Brain pericyte (primary cell): Measurements from ENCODE around the gene HMBS.
"Not testable (repeated sequence)": the region's sequence is repeated elsewhere in the genome, so short reads cannot be mapped to it uniquely, and the experiment has no call there.

Experiments used
- DNase-seq: peaks from one replicate; pipeline ENCODE4 v3.0.0-alpha.2; 2012; ENCODE audit warnings: low read depth, low spot score

HMBS gene

DNA sequence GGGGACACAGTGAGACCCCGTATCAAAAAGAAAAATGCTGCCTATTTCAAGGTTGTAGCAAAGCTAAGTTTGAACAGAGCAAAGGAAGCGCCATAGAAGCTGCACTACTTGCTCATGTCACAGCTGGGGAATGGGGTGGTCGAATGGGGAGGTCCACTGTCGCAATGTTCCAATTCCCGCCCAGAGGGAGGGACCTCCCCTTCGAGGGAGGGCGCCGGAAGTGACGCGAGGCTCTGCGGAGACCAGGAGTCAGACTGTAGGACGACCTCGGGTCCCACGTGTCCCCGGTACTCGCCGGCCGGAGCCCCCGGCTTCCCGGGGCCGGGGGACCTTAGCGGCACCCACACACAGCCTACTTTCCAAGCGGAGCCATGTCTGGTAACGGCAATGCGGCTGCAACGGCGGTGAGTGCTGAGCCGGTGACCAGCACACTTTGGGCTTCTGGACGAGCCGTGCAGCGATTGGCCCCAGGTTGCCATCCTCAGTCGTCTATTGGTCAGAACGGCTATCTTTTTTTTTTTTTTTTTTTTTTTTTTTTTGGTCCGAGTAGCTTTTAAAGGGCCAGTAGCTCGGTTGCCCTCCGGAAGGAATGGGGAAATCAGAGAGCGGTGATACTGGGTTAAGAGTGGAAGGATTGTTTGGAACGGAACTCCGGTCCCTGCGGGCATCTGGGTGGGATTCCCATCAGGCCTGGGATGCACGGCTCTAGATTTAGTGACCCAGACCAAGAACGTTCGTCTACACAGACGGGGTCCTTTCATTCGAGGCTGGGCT lies at the start of gene HMBS:
HMBS (plus strand) TSS at position 219 of the 774 bp plus-strand sequence; CDS start at position 372, 153 bp downstream.
- peak; percentile 77 for DNase-seq

DNA sequence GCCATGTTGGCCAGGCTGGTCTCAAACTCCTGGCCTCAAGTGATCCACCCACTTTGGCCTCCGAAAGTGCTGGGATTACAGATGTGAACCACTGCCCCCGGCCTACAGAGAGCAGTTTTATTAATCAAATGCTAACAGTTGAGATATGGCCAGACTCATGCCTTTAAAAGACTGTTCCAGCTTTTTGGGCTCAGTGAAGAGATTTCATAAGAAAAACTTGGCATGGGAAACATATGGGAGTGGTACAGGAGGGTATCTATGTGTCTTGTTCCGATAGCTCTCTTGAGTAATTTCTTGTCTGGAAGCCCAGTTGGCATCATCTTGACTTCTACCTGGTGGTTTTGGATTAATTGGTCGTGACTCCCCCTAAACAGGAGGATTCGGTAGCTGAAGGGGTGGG lies 45.8 kb upstream of the HMBS start:
- no peak for DNase-seq

GRCh38 chr11:119039471-119039870 lies 45.2 kb upstream of the HMBS start:
- DNase-seq, result not testable (repeated sequence)

GRCh38 chr11:119041821-119042514 lies 42.7 kb upstream of the HMBS start:
- DNase-seq, result no peak

DNA sequence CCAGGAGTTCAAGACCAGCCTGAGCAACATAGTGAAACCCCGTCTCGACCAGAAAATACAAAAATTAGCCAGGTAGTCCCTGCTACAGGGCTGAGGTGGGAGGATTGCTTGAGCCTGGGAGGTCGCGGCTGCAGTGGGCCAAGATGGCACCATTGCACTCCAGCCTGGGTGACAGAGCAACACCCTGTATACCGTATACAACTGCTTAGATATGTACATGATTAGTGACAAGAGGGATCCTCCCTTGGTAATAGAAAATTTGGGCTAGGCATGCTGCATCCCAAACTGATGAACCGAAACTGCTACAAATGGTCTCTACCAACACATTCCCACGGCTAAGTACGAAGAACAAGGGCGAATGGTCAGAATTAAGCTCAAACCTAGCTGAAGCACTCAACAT lies 41.8 kb upstream of the HMBS start:
- DNase-seq, result no peak

DNA sequence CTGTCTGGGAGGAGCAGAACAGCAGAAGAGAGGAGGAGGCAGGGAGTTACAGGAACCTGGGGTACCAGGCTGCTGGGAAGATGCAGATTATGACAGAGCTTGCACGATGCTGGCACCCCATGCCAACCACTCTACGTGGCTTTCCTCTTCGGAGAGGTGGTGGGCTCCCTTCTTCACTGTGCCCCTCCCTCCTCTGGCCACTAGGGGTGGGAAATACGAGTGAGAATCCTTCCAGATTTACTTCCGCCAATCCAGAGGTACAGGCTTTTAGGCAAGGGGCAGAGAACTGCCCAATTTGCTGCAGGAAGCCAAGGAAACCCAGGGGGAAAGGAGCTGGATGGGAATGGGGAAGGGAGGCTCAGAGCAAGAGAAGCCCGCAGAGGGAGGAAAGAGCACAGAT lies 40.0 kb upstream of the HMBS start:
- DNase-seq, result no peak

- no peak for DNase-seq
These were observed 38.2 kb upstream of the HMBS start for GRCh38 chr11:119046489-119046888.

DNA sequence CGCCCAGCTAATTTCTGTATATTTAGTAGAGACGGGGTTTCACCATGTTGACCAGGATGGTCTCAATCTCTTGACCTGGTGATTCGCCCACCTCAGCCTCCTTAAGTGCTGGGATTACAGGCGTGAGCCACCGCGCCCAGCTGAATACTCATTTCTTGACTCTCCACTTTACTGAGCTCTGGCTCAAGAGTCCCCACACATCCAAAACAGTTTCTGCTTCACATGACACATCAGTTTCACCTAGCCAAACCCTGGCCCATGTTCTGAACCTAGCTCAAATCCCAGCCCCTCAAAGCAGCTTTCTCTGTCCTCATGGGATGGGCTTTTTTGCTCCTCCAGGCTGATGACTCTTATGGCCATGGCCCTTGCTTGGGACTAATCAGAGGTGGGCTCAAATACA lies 37.5 kb upstream of the HMBS start:
- no peak for DNase-seq

- DNase-seq, result no peak
These were observed 36.0 kb upstream of the HMBS start for GRCh38 chr11:119048644-119049043.

DNA sequence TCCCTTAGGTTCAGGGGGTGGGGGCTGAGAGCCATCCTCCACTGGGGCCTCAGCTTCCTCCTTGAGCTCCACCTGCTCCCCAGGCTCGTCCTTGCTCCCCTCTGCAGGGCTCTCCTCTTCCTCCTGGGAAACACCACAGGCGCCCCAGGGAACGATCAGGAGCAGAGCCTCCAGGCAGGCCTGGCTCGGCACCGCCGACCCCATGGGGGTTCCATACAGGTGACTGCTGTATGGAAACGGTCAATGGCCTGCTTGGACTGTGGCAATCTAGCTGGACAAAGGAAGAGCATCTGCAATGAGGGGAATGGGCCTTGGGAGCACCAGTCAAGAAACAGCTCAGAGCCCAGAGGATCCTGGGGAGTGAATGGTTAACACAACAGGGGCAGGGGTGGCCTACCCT lies 35.6 kb upstream of the HMBS start:
- no peak for DNase-seq

DNA sequence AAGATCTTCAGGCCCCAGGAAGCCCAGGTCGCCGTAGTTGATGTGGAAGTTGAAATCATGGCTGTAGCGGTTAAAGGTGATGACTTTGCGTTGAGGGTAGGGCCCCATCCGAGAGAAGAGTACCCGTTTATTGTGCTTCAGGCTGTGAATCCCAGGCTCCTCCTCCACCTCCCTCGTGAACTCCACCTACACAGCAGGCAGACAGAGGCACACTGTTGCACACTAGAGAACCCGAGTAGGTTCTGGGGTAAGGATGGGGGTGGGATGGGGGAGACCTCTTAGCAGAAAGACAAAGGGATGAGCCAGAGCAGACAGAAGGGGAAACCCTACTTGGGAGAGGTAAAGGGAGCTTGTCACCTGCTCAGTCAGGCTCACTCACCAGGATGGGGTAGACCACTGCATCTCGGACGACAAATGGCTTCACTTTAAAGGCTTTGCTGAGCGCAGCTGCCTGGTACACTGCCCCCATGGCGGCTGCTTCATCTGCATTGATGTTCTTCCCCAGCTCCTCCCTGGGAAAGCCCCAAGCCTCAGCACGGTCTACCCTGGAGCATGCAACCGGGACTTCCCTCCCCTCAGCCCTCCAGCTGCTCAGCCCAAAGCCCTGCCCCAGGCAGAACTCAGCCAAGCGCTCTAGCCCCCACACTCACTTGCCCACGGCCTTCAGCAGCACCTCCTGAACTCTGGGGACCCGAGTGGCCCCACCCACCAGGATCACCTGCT lies 33.1 kb upstream of the HMBS start:
- DNase-seq, result no peak

DNA sequence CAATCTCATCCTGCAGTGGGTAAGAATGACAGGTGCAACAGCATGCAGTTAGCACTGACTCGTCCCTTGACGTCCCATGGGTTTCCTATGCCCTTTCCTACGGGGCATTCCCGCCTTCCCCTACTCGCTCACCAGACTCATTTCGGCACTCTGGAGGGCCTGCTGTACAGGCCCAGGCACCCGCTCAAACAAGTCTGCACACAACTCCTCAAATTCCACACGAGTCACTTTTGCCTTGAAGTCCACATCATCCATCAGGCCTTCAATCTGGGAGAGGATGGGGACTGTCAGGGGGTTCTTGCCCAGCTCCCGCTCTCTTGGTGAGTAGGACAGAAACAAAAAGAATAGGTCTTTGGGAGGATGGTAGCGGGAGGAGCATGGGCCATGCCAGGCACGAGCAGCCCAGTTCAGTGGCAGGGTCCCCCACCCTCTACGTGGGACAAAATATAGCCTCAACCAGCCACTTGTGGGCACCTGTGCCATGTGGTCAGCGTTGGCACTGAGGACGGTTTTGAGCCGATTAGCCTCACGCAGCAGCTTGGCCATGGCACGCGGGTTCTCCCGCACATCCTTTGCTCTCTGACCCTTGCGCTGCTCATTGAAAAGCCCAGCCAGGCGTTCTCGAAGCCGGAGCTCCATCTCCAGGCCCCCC lies 32.4 kb upstream of the HMBS start:
- no peak for DNase-seq

- no peak for DNase-seq
These were observed 30.3 kb upstream of the HMBS start for GRCh38 chr11:119054418-119054817.

DNA sequence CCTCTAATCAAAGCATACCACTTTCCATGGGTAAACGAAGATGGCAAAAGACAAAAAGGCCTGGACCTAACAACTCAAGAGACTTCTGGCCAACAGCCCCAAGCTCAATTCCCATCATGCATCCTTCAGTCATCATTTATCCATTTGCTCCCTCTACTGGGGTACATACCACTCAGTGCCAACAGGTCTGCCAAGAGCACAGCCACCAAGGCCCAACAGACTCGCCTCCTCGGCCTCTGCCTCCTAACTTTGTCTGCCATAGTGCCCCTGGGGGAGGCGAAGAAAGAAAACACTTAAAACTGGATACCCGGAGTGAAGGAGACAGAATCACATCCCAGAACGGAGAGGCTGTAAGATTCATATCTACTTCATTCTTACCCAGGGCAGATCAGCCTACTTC lies 28.8 kb upstream of the HMBS start:
- no peak for DNase-seq

DNA sequence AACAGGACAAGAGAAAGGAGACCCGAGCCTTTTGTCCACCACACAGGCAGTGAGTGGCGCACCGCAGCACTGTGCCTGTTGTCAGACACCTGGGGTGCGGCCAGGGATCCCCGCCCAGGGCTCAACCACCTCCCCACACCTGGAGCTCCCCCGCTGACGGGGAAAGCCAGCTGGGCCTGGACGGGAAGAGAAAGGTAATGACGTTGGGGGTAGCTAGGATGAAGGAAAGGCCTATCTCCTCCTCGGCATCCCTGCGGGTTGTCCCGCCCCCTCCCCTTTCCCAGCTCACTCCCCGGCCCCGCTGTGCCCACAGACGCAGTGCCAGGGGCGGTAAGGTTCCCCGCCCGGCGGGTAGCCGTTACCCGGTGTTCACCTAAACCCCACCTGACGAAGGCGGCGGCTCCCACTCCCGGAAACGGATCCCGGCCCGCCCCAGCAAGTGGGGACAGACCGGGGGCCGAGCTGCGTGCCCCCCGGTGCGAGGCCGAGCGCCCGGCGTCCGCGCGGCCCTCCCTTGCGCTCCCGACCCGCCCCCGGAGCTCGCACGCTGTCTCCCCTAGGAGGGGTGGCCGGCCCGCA lies 28.2 kb upstream of the HMBS start:
- DNase-seq, result no peak

DNA sequence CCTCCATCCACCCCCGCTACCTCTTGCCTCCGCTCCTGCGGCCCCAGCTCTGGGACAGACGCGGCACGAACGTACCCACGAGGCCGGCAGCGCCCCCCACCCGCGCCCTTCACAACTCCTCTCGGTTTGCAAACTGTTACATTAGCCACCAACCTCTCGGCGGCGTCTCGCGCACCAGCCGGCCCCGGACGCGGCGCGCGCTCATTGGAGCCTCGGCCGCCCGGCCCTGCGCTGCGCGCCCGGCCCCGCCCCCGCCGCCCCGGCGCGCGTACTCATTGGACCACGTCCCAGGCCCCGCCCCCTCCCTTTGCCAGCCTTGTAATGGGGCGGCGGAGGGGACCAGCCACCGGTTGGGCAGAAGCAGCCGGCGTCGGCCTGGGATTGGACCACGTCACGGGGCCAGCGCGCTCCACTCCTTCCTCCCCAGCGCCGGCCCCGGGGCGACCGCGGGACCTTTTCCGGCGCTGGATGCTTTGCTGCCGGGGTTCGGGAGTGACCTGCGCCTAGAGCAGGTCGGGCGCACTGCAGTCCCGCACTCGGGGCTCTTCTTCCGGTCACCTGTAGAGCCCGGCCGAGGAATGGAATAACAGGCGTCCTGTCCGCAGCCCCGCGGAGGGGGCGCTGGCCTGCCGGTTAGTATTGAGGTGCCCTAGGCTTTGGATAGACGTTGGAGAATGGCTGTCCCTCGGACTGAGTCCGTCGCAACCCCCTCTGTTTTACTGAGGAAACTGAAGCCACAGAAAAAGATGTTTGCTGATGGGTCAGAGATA lies 27.5 kb upstream of the HMBS start, which contains the start of gene HYOU1:
HYOU1 (minus strand) TSS at position 206 of the 770 bp plus-strand sequence. CDS start 1,045 bp downstream, outside the sequence.
- DNase-seq, result peak; percentile 68

DNA sequence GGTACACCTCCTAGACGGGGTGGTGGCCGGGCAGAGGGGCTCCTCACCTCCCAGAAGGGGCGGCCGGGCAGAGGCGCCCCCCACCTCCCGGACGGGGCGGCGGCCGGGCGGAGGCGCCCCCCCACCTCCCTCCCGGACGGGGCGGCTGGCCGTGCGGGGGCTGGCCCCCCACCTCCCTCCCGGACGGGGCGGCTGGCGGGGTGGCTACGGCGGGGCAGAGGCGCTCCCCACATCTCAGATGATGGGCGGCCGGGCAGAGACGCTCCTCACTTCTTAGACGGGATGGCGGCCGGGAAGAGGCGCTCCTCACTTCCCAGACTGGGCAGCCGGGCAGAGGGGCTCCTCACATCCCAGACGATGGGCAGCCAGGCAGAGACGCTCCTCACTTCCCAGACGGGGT lies 25.6 kb upstream of the HMBS start:
- DNase-seq, result not testable (repeated sequence)

DNA sequence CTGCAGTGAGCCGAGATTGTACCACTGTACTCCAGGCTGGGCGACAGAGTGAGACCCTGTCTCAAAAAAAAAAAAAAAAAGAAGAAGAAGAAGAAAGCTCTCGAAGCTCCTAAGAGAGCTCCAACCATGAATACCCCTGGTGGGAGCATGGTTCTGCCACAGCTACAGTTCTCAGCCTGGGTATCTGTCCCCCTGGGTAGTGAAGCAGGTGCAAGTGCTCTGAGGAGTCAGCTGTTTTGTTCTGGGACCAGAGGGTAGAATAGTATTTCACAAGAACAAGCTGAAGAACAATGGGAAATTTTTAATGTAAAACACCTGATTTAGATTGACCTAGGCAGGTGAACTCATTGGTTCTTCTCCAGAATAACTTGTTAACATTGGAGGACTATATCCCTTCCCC lies 23.4 kb upstream of the HMBS start:
- DNase-seq, result no peak

- DNase-seq, result no peak
These were observed 21.9 kb upstream of the HMBS start for GRCh38 chr11:119062779-119063178.

GRCh38 chr11:119065369-119065768 lies 19.3 kb upstream of the HMBS start:
- DNase-seq, result no peak
